Colonic mucosa (tissue), 4 donors: ENCODE measurements around the gene CCDC148. TPM values are rescaled to one million over a fixed set of nuclear protein-coding genes. Genes with fewer than 3 reads are reported as not detected.

Experiments
- DNase-seq: peaks from one replicate; pipeline ENCODE4 v3.0.0-alpha.2; 2020
- H3K27ac ChIP-seq: fragments of 200-600 bp; one replicate; pipeline ENCODE4 v1.8.0; 2021
- H3K27me3 ChIP-seq: fragments of 200-600 bp; one replicate; pipeline ENCODE4 v1.8.0; 2021
- H3K36me3 ChIP-seq: fragments of 200-600 bp; one replicate; pipeline ENCODE4 v1.8.0; 2021
- H3K4me1 ChIP-seq: fragments of 200-600 bp; one replicate; pipeline ENCODE4 v1.8.0; 2021; ENCODE audit warnings: mild to moderate bottlenecking
- H3K4me3 ChIP-seq: fragments of 200-600 bp; one replicate; pipeline ENCODE4 v1.8.0; 2021
- H3K9ac ChIP-seq, 2 donors: one replicate each; pipeline ENCODE4 v1.7.0; 2013; ENCODE audit warnings: control low read depth in 2 of 2, low read depth in 2 of 2, low read length in 2 of 2
- H3K9me3 ChIP-seq: fragments of 200-600 bp; one replicate; pipeline ENCODE4 v1.8.0; 2021
- intact Hi-C: fragments of 100-400 bp; cut with DNase I; formaldehyde crosslinking; loops from one replicate; pipeline ENCODE4 v1.14.1; 2022
- total RNA-seq, 2 donors: library from RNA; stranded (reverse); fragmentation: NEBNext Ultra II Directional in 1 of 2; extraction: Animal tissue kit (Norgen Biotek cat#: 25700) in 1 of 2; gene quantifications; one replicate each; pipeline ENCODE4 v1.2.1, GENCODE V29; 2021
- TF ChIP-seq, protein P1 (sequence below): fragments of 200-600 bp; IDR thresholded peaks from one replicate; pipeline ENCODE4 v1.8.0; 2022; ENCODE audit warnings: antibody characterized with exemption, mild to moderate bottlenecking
- donor health status: healthy.
- donor health status: DM: no; HTN: no; CAD: no.
- donor health status: DM: no; HTN: no; CAD: no.

CCDC148 gene
- total RNA-seq, 2 donors from 2014 or later, result 0.13 to 0.49 TPM

DNA sequence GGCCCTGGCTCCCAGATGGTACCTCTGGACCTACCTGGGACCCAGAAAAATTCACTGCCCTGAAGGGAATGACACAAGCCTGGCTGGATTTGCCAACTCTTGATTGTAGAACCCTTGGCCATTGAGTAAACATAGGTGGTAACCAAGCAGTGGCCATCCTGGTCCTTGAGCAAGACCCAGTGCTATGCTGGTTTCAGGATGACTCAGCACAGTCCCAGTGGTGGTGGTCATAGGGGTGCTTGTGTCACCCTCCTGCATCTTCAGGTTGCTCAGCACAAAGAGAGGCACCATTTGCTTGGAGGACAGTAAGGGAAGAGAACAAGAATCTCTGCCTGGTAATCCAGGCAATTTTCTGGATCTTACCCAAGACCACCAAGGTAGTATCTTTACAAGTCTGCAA, 302.0 kb downstream of the CCDC148 start:
- no peak overlapping the region for H3K27ac ChIP-seq
- H3K9me3 ChIP-seq, result no peaks in the 10 kb centered on the region
- no peak overlapping the region for H3K4me3 ChIP-seq
- DNase-seq, result no peak
- intact Hi-C loops, result no loop called here
- H3K9ac ChIP-seq, result no peak overlapping the region
- TF ChIP-seq, protein P1, sequence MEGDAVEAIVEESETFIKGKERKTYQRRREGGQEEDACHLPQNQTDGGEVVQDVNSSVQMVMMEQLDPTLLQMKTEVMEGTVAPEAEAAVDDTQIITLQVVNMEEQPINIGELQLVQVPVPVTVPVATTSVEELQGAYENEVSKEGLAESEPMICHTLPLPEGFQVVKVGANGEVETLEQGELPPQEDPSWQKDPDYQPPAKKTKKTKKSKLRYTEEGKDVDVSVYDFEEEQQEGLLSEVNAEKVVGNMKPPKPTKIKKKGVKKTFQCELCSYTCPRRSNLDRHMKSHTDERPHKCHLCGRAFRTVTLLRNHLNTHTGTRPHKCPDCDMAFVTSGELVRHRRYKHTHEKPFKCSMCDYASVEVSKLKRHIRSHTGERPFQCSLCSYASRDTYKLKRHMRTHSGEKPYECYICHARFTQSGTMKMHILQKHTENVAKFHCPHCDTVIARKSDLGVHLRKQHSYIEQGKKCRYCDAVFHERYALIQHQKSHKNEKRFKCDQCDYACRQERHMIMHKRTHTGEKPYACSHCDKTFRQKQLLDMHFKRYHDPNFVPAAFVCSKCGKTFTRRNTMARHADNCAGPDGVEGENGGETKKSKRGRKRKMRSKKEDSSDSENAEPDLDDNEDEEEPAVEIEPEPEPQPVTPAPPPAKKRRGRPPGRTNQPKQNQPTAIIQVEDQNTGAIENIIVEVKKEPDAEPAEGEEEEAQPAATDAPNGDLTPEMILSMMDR, result no peak
- H3K36me3 ChIP-seq, result no peaks in the 10 kb centered on the region
- H3K4me1 ChIP-seq, result no peaks in the 10 kb centered on the region
- no peaks in the 10 kb centered on the region for H3K27me3 ChIP-seq

- no peak overlapping the region for H3K9ac ChIP-seq
- no peak for DNase-seq
- TF ChIP-seq, protein P1, result no peak
- no peaks in the 10 kb centered on the region for H3K27me3 ChIP-seq
- H3K4me1 ChIP-seq, result no peaks in the 10 kb centered on the region
- intact Hi-C loops, result no loop called here
- H3K36me3 ChIP-seq, result no peaks in the 10 kb centered on the region
- no peaks in the 10 kb centered on the region for H3K9me3 ChIP-seq
- H3K4me3 ChIP-seq, result no peak overlapping the region
- H3K27ac ChIP-seq, result no peak overlapping the region
Measured at GRCh38 chr2:158153270-158154015, 303.1 kb downstream of the CCDC148 start.

- TF ChIP-seq, protein P1, result no peak
Measured at GRCh38 chr2:158144914-158145625, 311.5 kb downstream of the CCDC148 start.

DNA sequence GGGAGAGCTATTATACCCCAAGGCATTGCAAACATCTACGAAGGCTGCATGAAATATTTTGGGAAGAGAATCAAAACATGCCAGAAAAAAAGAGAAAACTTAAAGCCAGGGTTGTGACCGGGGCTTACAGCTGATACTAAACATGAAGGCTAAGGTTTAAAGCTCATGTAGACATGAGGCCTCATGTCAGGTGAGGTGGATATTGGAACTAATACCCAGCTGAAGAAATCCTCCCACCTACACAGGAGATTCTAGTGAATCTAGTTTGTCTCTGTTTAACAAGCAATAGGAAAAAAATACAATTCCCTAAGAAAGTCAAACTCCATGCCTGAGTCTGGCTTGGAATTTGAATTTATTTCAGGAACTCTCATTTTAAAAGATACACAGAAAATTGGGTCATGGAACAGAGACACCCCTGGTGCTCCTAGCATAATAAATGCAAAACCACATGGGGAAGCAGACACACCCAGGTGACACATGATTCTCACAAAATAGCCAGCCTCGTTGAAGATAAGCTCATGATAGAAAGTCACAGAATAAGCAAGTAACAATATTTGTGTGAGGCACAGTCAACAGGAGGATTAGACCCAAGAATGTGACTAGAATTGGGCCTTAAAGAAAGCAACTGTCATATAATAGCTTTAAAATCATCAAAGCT, 312.7 kb downstream of the CCDC148 start:
- Histone ChIP-seq H3K27ac (no peak overlapping the region), H3K9ac (no peak overlapping the region), H3K4me3 (no peak overlapping the region), H3K9me3 (no peaks in the 10 kb centered on the region), H3K27me3 (no peaks in the 10 kb centered on the region), H3K4me1 (no peaks in the 10 kb centered on the region), H3K36me3 (no peaks in the 10 kb centered on the region)
- DNase-seq, result no peak
- TF ChIP-seq, protein P1, result no peak
- intact Hi-C loops, result no loop called here

More at GRCh38 chr2:158144914-158145625, 311.5 kb downstream of the CCDC148 start:
- intact Hi-C loops, result no loop called here
- Histone ChIP-seq H3K9ac (no peak overlapping the region), H3K27ac (no peak overlapping the region), H3K36me3 (no peaks in the 10 kb centered on the region), H3K9me3 (no peaks in the 10 kb centered on the region), H3K4me1 (no peaks in the 10 kb centered on the region), H3K4me3 (no peak overlapping the region), H3K27me3 (no peaks in the 10 kb centered on the region)
- no peak for DNase-seq

GRCh38 chr2:158142568-158143332, 313.8 kb downstream of the CCDC148 start:
- H3K27me3 ChIP-seq, result no peaks in the 10 kb centered on the region
- intact Hi-C loops, result no loop called here
- no peaks in the 10 kb centered on the region for H3K36me3 ChIP-seq
- no peak overlapping the region for H3K9ac ChIP-seq
- no peaks in the 10 kb centered on the region for H3K9me3 ChIP-seq
- no peaks in the 10 kb centered on the region for H3K4me1 ChIP-seq
- no peak overlapping the region for H3K27ac ChIP-seq
- DNase-seq, result no peak
- no peak overlapping the region for H3K4me3 ChIP-seq
- TF ChIP-seq, protein P1, result no peak
